ENCODE measurements around the gene CPA5.

The CPA5 gene

DNA sequence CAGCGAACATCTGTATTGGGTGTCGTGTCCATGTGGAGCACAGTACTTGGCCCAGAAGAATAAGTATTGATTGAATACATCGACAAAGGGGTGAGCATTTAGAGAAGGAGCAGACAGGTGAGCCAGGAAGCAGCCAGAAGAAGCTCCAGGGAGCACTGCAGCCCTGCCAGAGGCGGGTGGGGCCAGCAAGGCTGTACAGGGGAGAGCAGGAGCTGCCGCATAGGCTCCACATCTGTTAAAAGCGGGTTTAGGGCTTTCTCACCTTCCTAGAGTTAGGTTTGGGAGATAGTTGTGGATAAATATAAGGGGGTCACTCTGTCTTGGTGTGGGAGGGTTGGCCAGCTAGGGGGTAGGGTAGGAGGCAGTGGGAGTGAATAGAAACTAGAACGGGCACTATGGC is 34.4 kb downstream of the CPA5 start:
- no peak for DNase-seq (ENCODE audit: low spot score)

GRCh38 chr7:130379532-130379920 is 34.9 kb downstream of the CPA5 start:
- DNase-seq (ENCODE audit: low spot score), result no peak

DNA sequence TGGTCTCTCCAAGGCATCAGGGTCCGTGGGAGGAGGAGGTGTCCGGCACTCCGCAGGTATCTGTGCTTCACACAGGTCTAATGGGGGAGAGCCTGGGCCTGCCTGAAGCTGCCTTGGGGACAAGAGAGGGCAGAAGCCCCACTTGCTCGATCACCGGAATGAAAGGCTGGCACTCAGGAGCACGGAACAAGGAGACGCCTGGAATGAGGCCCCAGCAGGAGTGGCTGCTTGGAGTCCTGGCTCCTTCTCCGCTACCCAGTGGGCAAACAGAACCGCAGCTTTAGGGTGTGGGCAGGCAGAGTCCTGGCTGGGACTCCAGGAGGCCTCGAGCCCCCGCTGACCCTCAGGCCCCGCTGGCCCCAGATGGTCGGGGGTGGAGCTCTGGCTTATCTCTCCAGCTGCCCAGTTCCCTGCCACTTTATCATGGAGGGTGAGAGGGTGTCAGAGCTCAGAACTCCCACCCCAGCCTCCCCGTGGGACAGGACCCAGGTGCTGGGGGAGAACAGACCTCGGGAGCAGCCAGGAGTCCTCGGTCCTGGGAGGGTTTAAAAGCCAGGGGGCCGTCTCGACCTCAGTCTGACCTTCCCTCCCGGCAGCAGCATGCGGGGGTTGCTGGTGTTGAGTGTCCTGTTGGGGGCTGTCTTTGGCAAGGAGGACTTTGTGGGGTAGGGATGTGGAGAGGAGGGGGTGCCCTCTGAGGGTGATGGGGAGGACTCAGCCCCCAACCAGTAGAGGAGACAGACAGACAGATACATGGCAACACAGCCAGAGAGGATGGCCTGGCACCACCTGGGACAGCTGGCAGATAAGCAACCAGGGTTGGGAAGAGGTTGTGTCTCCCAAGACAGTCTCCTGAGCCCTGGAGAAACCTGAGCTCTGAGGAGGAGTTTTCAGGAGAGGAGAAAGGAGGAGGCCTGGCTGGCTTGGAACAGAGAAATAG is 35.6 kb downstream of the CPA5 start, which contains the start of gene CPA1:
Gene CPA1, plus strand, starts transcription at position 574 of the 940 bp plus-strand sequence. Its CDS starts 27 bp downstream, at position 601.
- no peak for DNase-seq (ENCODE audit: low spot score)

DNA sequence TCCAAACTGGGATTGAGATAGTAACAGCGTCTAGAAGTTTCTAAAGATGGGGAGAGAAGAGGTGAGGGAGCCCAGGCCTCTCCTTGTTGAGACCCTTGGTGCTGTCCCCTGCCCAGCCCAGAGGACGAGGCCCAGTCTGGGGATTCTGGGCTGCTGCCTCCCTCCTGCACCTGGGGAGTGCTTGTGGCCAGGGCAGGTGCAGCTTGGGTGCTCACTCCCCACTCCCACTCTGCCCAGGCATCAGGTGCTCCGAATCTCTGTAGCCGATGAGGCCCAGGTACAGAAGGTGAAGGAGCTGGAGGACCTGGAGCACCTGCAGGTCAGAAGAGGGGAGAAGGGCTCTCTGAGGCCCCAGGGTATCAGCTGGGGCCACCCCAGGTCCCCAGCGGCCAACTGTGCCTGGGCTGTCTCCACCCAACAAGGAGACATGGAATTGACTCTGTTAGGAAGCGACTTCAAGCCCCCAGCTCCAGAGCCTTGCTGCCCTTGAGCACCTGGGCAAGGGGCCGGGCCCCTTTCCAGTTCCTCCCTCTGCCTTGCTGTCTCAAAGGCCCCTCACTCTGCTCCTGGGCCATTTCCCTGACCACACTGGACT is 36.3 kb downstream of the CPA5 start:
- no peak for DNase-seq (ENCODE audit: low spot score)

DNA sequence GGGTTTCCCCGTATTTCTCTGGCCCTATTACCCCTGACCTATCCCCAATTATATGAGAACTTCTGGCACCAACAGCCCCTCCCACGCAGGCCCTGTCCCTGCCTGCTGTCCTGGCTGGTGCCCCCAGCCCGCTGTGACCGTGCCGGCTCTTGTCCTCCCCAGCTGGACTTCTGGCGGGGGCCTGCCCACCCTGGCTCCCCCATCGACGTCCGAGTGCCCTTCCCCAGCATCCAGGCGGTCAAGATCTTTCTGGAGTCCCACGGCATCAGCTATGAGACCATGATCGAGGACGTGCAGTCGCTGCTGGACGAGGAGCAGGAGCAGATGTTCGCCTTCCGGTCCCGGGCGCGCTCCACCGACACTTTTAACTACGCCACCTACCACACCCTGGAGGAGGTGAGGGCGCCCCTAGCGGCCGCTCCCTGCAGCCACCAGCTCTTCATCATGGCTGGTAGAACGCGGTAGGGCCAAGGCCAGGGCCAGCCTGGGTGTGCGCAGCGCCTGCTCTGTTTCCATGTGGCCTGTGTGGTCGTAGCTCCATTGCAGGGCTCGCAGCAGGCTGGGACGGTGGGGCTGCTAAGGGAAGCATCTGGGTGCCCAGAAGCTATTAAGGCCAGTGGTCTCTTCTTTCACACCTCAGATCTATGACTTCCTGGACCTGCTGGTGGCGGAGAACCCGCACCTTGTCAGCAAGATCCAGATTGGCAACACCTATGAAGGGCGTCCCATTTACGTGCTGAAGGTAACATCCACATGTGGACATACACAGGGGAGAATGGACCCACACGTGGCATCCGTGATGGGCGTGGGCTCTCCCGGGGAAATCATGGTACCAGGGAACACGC is 37.1 kb downstream of the CPA5 start:
- DNase-seq (ENCODE audit: low spot score), result no peak

- no peak for DNase-seq (ENCODE audit: low spot score)
Observed at GRCh38 chr7:130383187-130383980, 38.8 kb downstream of the CPA5 start.

DNA sequence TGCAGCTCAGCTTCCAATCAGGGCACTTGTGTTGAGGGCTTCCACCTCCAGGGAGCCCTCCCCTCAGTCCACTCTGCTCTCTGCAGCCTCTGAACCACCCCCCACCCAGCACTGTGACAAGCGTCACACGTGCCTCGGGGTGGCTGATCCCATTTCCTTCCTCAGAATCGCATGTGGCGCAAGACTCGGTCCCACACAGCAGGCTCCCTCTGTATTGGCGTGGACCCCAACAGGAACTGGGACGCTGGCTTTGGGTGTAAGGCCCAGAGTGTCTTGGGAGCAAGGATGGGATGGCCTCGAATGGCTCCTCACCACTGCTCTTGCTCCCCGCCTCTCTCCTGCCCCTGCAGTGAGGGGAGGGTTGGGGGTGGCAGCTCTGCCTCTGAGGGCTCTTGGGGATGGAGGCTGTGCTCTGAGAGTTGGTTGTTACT is 39.8 kb downstream of the CPA5 start:
- DNase-seq (ENCODE audit: low spot score), result no peak

DNA sequence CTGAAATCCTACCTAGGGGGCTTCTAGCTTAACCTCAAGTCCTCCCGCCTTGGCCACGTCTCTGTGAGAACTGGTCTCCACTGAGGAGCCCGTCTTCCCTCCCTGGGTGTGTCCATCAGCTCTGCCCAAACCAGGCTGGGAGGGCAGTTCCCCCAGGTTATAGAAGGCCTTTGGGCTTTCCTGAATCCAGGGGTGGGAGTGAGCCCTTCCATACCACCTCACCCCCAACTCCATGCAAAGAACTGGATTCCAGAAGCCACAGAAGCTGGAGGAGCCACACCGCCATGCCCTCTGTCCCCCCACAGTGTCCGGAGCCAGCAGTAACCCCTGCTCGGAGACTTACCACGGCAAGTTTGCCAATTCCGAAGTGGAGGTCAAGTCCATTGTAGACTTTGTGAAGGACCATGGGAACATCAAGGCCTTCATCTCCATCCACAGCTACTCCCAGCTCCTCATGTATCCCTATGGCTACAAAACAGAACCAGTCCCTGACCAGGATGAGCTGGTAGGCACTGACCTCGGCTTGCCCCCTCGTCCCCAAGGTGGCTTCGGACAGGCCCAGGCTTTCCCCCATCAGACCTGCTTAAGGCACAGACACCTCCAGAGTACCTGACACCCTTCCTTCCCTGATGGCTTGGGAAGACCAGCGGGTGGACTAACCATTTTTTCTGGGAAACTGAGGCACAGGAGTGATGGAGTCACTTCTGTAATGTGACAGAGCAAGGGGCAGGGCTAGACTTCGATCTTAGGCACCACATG is 40.4 kb downstream of the CPA5 start:
- no peak for DNase-seq (ENCODE audit: low spot score)

- no peak for DNase-seq (ENCODE audit: low spot score)
Observed at GRCh38 chr7:130385600-130386066, 41.0 kb downstream of the CPA5 start.

DNA sequence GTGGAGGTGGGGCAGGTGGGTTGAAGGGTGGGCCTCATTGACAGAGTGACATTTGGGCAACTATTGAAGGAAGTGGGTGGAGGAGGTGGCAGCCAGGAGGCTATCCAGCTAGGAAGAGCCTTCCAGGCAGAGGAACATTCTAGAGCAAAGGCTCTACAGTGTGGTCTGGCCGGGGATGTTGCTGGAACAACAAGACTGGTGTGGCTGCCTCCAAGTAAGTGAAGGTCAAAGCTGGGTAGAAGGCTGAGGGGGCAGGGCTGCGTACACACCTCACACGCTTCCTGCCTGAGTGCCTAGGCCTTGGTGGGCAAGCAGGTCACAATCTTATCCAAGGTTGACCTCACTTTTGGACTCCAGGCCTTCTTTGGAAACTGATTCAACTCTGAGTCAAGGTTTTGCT is 42.3 kb downstream of the CPA5 start:
- DNase-seq (ENCODE audit: low spot score), result no peak

DNA sequence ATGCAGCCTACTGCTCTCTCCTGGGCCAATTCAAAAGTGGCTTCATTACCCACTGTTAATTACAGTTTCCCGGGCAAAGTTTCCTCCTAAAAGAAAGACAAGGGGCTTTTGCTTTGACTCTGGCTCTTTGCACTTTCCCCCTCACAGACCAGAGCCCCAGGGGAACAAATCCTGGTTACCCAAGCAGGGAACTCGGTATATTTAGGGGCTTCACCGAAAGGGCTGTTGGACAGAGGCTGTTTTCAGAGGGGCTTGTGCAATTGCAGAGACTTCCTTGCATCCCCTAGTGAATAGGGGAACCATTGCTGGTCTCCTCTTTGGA is 42.7 kb downstream of the CPA5 start:
- DNase-seq (ENCODE audit: low spot score), result no peak

DNA sequence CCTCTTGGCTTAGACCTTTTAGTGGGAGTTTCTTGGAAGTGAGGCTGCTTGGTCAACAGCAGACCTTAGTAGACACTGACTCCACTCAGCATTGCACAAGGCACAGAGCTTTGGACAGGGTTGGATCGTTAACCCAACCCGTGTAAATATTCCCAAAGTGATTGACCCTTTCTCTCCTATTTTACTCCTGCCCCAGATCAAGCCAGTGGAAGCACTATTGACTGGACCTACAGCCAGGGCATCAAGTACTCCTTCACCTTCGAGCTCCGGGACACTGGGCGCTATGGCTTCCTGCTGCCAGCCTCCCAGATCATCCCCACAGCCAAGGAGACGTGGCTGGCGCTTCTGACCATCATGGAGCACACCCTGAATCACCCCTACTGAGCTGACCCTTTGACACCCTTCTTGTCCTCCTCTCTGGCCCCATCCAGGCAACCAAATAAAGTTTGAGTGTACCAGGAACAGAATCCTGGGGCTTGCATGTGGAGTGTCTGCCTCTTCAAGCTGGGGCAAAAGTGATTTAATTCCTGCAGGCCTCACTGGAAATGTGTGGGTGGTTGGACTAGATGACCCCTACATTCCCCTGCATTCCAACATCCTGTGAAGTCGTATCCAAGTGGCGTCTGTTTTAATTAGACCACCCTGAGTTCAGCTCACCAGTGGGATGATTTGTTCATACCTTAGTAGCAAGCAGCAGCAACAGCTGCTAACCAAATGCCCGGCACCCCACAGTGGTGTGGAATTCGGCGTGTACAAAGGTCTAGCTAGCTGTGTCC is 43.2 kb downstream of the CPA5 start:
- DNase-seq (ENCODE audit: low spot score), result no peak

- DNase-seq (ENCODE audit: low spot score), result no peak
Observed at GRCh38 chr7:130388671-130389070, 44.1 kb downstream of the CPA5 start.

GRCh38 chr7:130390486-130390885 is 45.9 kb downstream of the CPA5 start:
- no peak for DNase-seq (ENCODE audit: low spot score)

DNA sequence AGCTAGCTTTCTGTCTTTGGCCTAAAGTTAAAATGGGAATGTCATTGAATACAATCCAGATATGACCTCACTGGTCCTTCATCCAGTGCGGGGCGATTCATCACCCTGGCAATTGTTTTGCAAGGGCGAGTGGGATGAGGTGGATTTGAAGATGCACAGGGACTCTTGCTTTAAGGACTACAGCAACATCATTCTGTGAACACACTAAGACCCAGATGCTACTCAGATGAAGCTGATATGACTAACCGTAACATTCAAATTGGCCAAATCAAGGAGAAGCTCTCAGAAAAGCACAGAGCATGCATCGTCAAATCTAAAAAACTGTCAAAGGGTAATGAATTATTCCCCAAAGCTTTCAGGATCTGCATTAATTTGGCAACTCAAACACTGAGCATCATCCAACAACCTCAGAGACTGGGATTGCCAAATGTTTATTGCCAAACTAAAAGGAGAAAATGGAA is 48.5 kb downstream of the CPA5 start:
- DNase-seq (ENCODE audit: low spot score), result no peak

DNA sequence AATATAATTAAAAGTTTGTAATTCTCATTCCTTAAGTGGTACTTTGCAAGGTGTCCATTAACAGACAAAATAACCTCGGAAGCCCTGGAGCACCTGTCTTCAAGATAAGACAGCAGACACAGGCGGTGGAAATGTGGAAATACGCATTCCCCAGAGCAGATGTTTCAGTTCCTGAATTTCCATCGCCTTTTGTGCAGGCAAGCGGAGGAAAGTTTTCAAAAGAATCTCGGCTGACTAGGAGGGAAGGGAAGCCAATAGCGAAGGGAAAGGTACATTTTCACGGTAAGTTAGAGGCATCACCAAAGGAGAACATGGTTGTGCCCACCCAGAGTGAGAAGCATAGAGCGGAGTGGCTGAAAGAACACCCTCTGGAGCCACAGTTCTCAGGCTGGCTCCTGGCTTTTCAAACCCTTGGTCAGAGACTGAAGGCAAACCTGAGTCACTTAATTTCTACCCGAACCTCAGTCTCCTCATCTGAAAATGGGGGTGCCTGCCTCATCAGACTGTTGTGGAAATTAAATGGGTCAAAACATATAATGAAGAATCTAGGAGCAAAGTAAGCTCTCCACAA is 49.3 kb downstream of the CPA5 start:
- no peak for DNase-seq (ENCODE audit: low spot score)

- no peak for DNase-seq (ENCODE audit: low spot score)
Observed at GRCh38 chr7:130394421-130395195, 50.0 kb downstream of the CPA5 start.

DNA sequence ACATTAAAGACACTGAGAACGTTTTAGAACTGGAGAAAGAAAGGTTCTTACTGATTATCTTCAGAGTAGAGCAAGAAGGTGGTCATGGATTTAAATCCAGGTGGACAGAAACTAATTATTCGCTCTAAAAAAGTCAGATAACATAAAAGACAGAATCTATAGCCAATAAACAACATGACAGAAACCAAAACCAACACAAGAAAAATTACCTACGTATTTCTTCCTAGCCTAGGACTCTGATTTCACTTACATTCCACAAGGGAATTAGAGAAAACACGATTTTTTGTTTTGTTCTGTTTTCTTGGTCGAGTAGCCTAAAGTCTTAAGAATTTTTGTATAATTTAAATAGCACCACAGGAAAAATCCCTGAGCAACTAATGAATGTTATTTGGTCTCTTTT is 50.8 kb downstream of the CPA5 start:
- DNase-seq (ENCODE audit: low spot score), result no peak

GRCh38 chr7:130396109-130396508 is 51.5 kb downstream of the CPA5 start:
- DNase-seq (ENCODE audit: low spot score), result no peak
